ENCODE data around the gene UBXN7.

The UBXN7 gene

DNA sequence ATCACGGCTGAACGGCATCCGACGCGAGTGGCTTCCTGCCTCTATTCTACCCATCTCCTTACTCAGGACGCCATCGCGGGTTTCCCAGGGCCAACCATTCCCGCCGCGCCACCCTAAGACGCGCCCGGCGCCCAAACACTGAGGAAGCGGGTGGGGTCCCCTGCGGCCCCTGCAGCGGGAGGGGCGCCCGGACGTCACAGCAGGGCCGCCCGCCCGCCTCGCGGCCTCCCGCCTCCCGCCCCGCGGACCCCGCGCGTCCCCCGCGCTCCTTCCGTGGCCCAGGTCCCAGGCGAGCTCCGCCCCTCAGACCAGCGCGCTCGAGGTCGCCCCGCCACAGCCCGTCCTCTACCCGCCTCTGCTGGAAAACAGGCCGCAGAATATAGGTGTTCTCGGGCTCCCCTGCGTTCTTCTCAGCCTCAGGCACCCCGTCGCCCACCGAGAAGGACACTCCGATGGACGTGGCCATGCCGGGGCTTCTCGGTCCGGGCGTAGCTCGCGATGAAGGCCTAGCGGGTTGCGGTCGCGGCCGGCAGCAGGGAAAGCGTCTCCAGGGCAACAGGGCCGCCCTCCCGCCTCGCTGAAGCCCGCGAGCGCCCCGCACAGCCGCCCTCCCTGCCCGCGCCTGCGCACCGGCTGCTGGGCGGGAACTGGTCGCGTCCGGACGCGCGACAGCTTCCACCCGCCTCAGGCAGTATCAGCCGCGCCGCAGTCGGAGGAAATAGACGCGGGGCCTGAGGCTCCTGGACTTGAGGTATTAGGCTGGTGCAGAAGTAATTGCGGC lies 114.3 kb downstream of the UBXN7 start, which contains the start of gene DYNLT2B (continued):
- peak; percentile 96; the same call in 1 of the 2 replicates for TF ChIP-seq ZBTB17 (tag by site-specific recombination; IDR thresholded peaks at IDR 0.05)
- TF ChIP-seq, protein P1, sequence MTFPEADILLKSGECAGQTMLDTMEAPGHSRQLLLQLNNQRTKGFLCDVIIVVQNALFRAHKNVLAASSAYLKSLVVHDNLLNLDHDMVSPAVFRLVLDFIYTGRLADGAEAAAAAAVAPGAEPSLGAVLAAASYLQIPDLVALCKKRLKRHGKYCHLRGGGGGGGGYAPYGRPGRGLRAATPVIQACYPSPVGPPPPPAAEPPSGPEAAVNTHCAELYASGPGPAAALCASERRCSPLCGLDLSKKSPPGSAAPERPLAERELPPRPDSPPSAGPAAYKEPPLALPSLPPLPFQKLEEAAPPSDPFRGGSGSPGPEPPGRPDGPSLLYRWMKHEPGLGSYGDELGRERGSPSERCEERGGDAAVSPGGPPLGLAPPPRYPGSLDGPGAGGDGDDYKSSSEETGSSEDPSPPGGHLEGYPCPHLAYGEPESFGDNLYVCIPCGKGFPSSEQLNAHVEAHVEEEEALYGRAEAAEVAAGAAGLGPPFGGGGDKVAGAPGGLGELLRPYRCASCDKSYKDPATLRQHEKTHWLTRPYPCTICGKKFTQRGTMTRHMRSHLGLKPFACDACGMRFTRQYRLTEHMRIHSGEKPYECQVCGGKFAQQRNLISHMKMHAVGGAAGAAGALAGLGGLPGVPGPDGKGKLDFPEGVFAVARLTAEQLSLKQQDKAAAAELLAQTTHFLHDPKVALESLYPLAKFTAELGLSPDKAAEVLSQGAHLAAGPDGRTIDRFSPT (tag by site-specific recombination; IDR thresholded peaks at IDR 0.05): no peak
- no peak for TF ChIP-seq RBAK (tag by site-specific recombination; IDR thresholded peaks at IDR 0.05)
- peak; percentile 59; the same call in 1 of the 2 replicates for TF ChIP-seq ZNF660 (tag by site-specific recombination; IDR thresholded peaks at IDR 0.05)
- TF ChIP-seq, protein P2, sequence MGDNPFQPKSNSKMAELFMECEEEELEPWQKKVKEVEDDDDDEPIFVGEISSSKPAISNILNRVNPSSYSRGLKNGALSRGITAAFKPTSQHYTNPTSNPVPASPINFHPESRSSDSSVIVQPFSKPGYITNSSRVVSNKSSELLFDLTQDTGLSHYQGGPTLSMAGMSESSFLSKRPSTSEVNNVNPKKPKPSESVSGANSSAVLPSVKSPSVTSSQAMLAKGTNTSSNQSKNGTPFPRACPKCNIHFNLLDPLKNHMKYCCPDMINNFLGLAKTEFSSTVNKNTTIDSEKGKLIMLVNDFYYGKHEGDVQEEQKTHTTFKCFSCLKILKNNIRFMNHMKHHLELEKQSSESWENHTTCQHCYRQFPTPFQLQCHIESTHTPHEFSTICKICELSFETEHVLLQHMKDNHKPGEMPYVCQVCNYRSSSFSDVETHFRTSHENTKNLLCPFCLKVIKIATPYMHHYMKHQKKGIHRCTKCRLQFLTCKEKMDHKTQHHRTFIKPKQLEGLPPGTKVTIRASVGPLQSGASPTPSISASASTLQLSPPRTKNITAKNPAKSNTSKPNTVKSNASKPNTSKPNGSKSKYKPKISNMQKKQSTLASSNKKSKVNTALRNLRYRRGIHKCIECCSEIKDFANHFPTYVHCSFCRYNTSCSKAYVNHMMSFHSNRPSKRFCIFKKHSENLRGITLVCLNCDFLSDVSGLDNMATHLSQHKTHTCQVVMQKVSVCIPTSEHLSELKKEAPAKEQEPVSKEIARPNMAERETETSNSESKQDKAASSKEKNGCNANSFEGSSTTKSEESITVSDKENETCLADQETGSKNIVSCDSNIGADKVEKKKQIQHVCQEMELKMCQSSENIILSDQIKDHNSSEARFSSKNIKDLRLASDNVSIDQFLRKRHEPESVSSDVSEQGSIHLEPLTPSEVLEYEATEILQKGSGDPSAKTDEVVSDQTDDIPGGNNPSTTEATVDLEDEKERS (tag by site-specific recombination; IDR thresholded peaks at IDR 0.05): no peak
- no peak for TF ChIP-seq ZNF544 (tag by site-specific recombination; IDR thresholded peaks at IDR 0.05)
- peak; percentile 62; the same call in 1 of the 2 replicates for TF ChIP-seq KLF9 (tag by site-specific recombination; IDR thresholded peaks at IDR 0.05; ENCODE audit: low read depth)
- TF ChIP-seq ZBTB1 (tag by site-specific recombination; IDR thresholded peaks at IDR 0.05): peak; percentile 83; the same call in 1 of the 2 replicates
- peak; percentile 62 for TF ChIP-seq ZEB2 (tag by site-specific recombination; IDR thresholded peaks at IDR 0.05)
- TF ChIP-seq GLIS2 (tag by site-specific recombination; IDR thresholded peaks at IDR 0.05): peak; percentile 74
- no peak for TF ChIP-seq ZNF311 (tag by site-specific recombination; IDR thresholded peaks at IDR 0.05; ENCODE audit: borderline replicate concordance)
- TF ChIP-seq, protein P3, sequence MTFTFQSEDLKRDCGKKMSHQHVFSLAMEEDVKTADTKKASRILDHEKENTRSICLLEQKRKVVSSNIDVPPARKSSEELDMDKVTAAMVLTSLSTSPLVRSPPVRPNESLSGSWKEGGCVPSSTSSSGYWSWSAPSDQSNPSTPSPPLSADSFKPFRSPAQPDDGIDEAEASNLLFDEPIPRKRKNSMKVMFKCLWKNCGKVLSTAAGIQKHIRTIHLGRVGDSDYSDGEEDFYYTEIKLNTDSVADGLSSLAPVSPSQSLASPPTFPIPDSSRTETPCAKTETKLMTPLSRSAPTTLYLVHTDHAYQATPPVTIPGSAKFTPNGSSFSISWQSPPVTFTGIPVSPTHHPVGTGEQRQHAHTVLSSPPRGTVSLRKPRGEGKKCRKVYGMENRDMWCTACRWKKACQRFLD (tag by site-specific recombination; IDR thresholded peaks at IDR 0.05): no peak
- no peak for TF ChIP-seq ZNF140 (tag by site-specific recombination; IDR thresholded peaks at IDR 0.05)
- TF ChIP-seq SP7 (tag by site-specific recombination; IDR thresholded peaks at IDR 0.05): peak; percentile 60
- TF ChIP-seq ZSCAN30 (tag by site-specific recombination; IDR thresholded peaks at IDR 0.05): peak; percentile 93
- TF ChIP-seq YY1 (tag by site-specific recombination; IDR thresholded peaks at IDR 0.05): peak; percentile 31; the same call in 1 of the 2 replicates
- peak; percentile 61; the same call in 1 of the 2 replicates for TF ChIP-seq KLF8 (tag by site-specific recombination; IDR thresholded peaks at IDR 0.05)
- TF ChIP-seq MYNN (tag by site-specific recombination; IDR thresholded peaks at IDR 0.05; ENCODE audit: borderline replicate concordance): peak; percentile 53; the same call in 1 of the 2 replicates
- TF ChIP-seq ZNF391 (tag by site-specific recombination; IDR thresholded peaks at IDR 0.05; ENCODE audit: borderline replicate concordance, low read depth): peak; percentile 22; the same call in 1 of the 2 replicates
- 0 out of 2 replicates have a peak, but pooled peaks have one; percentile 43 for TF ChIP-seq PRDM1 (tag by site-specific recombination; IDR thresholded peaks at IDR 0.05)
- TF ChIP-seq ZNF629 (tag by site-specific recombination; IDR thresholded peaks at IDR 0.05): peak; percentile 48
- peak; percentile 65; the same call in 1 of the 2 replicates for TF ChIP-seq GLIS1 (tag by site-specific recombination; IDR thresholded peaks at IDR 0.05)
- TF ChIP-seq ZNF530 (tag by site-specific recombination; IDR thresholded peaks at IDR 0.05; ENCODE audit: low read depth): no peak
- TF ChIP-seq, protein P4, sequence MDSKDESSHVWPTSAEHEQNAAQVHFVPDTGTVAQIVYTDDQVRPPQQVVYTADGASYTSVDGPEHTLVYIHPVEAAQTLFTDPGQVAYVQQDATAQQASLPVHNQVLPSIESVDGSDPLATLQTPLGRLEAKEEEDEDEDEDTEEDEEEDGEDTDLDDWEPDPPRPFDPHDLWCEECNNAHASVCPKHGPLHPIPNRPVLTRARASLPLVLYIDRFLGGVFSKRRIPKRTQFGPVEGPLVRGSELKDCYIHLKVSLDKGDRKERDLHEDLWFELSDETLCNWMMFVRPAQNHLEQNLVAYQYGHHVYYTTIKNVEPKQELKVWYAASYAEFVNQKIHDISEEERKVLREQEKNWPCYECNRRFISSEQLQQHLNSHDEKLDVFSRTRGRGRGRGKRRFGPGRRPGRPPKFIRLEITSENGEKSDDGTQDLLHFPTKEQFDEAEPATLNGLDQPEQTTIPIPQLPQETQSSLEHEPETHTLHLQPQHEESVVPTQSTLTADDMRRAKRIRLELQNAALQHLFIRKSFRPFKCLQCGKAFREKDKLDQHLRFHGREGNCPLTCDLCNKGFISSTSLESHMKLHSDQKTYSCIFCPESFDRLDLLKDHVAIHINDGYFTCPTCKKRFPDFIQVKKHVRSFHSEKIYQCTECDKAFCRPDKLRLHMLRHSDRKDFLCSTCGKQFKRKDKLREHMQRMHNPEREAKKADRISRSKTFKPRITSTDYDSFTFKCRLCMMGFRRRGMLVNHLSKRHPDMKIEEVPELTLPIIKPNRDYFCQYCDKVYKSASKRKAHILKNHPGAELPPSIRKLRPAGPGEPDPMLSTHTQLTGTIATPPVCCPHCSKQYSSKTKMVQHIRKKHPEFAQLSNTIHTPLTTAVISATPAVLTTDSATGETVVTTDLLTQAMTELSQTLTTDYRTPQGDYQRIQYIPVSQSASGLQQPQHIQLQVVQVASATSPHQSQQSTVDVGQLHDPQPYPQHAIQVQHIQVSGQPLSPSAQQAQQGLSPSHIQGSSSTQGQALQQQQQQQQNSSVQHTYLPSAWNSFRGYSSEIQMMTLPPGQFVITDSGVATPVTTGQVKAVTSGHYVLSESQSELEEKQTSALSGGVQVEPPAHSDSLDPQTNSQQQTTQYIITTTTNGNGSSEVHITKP (tag by site-specific recombination; IDR thresholded peaks at IDR 0.05): peak; percentile 15; the same call in 1 of the 2 replicates
- TF ChIP-seq, protein P5, sequence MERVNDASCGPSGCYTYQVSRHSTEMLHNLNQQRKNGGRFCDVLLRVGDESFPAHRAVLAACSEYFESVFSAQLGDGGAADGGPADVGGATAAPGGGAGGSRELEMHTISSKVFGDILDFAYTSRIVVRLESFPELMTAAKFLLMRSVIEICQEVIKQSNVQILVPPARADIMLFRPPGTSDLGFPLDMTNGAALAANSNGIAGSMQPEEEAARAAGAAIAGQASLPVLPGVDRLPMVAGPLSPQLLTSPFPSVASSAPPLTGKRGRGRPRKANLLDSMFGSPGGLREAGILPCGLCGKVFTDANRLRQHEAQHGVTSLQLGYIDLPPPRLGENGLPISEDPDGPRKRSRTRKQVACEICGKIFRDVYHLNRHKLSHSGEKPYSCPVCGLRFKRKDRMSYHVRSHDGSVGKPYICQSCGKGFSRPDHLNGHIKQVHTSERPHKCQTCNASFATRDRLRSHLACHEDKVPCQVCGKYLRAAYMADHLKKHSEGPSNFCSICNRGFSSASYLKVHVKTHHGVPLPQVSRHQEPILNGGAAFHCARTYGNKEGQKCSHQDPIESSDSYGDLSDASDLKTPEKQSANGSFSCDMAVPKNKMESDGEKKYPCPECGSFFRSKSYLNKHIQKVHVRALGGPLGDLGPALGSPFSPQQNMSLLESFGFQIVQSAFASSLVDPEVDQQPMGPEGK (tag by site-specific recombination; IDR thresholded peaks at IDR 0.05): no peak; the same call in 1 of the 2 replicates
- TF ChIP-seq ZNF585B (tag by site-specific recombination; IDR thresholded peaks at IDR 0.05): no peak
- no peak for TF ChIP-seq ZNF114 (tag by site-specific recombination; IDR thresholded peaks at IDR 0.05)
- TF ChIP-seq ZNF596 (tag by site-specific recombination; IDR thresholded peaks at IDR 0.05): 0 out of 2 replicates have a peak, but pooled peaks have one; percentile 5

Data from HEK293 (cell line).